Lower leg skin (tissue), 3 donors: ENCODE measurements around the gene ECSCR.

Experiments
- CTCF ChIP-seq, 3 donors: fragments of 450-650 bp; IDR thresholded peaks; one replicate each; pipeline ENCODE4 v1.5.1; 2016; ENCODE audit warnings: antibody characterized with exemption in 3 of 3, mild to moderate bottlenecking in 3 of 3, moderate library complexity in 2 of 3
- POLR2A ChIP-seq, 2 donors: fragments of 450-650 bp; IDR thresholded peaks; one replicate each; pipeline ENCODE4 v1.6.1; 2016 to 2017; ENCODE audit warnings: antibody characterized with exemption in 2 of 2, mild to moderate bottlenecking in 1 of 2, moderate library complexity in 1 of 2

DNA sequence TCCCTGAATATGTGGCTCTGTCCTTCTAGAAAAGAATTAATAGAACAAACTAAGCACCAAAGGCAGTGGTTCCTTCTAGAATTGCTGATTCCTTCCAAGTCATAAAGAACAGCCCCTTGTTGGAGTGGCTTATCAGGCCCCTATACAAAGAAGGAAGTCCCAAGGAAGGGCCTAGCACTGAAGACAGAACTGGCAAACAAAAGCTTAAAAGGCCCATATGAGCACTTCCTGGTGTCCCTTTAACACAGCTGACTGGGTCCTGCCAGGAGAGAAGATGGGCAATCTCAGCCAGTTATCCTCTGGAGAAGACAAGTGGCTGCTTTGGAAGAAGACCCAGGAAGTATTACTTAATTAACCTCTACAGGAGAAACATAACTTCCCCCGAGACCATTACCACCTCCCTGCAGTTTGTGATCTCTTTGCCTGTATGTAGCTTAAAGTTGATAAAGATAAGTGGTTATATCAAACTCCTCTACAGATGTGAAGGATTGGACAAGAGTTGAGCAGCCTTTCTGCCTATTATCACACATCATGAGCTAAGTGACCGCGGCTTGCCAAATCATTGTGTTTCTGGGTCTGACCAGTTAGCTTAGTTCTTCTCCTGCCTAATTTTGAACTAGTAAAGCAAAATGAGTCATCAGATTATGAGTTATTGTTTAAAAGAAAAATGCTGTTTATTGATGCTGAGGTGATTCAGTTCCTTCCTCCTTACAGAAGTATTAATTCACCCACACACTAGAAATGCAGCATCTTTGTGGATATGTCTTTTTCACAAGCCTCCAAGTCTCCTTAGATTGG, 33.3 kb upstream of the ECSCR start:
- no peak for TF ChIP-seq CTCF (IDR thresholded peaks at IDR 0.05)
- no peak for TF ChIP-seq POLR2A (IDR thresholded peaks at IDR 0.05)
